ENCODE data around the gene TRPC1. TPM values are rescaled to one million over a fixed set of nuclear protein-coding genes. Genes with fewer than 3 reads are reported as not detected.

The TRPC1 gene
- polyA plus RNA-seq, 1 donor (not counting 4 experiments of a cell fraction or from before 2014, with no cell fraction given): 9.1 TPM

DNA sequence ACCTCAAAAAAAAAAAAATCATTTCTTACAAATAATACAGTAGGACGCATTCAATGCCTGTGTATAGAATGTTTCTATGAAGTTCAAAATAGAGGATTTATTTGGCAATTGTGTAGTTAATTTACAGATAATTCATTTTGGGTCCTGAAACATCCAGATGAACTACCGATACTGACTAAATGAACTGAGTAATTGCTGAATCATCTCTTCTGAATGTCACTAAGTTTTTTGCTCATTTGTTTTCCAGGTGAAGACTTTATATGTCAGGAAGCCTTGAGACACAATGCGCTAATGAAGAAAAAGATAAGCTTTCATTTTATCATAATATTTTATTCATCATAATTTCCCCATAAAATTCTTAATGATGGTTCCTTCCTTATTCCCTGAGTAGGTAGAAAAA, 125.3 kb downstream of the TRPC1 start:
- Histone ChIP-seq H4K20me1 (ENCODE audit: control insufficient read depth, extremely low read depth, insufficient read depth, low read length) (no peaks in the 10 kb centered on the region), H3K79me2 (ENCODE audit: control insufficient read depth, insufficient read depth, low read length) (no peaks in the 10 kb centered on the region), H3K27me3 (ENCODE audit: control insufficient read depth, extremely low read depth, insufficient read depth, low read length) (no peaks in the 10 kb centered on the region), H3K27ac (ENCODE audit: control insufficient read depth, insufficient read depth, low read length) (no peak overlapping the region), H3K9me3 (ENCODE audit: control insufficient read depth, low read depth, low read length) (no peaks in the 10 kb centered on the region), H3K4me3 (ENCODE audit: control insufficient read depth in 2 of 3, extremely low read depth in 1 of 3, insufficient read depth in 2 of 3, low read depth in 1 of 3, low read length in 3 of 3) (no peak overlapping the region), H2AFZ (ENCODE audit: control insufficient read depth, low read length) (no peak overlapping the region), H3K4me2 (ENCODE audit: control insufficient read depth, extremely low read depth, insufficient read depth, low read depth, low read length) (peak overlapping the region; percentile 32), H3K9ac (ENCODE audit: control insufficient read depth, extremely low read depth, insufficient read depth, low read length) (no peak overlapping the region), H3K36me3 (ENCODE audit: control insufficient read depth in 2 of 2, extremely low read depth in 1 of 2, insufficient read depth in 2 of 2, low read length in 2 of 2) (no peaks in the 10 kb centered on the region), H3K9me1 (ENCODE audit: control insufficient read depth, extremely low read depth, insufficient read depth, low read length) (no peaks in the 10 kb centered on the region), H3K4me1 (ENCODE audit: control insufficient read depth, extremely low read depth, insufficient read depth, low read length) (peaks cover 37% of the 10 kb centered on the region)
- DNase-seq (ENCODE audit: low read depth, low spot score) (no peak), FAIRE-seq (no peak)
- dilution Hi-C loops (cut with MboI; ENCODE audit: extremely low pct_ligation_motif_present, low sequenced_read_pairs): no loop called here
- TF ChIP-seq EZH2 (IDR thresholded peaks at IDR 0.05; ENCODE audit: low read length) (no peak), CTCF (optimal IDR thresholded peaks at IDR 0.05 in 1 of 3, IDR thresholded peaks at IDR 0.05 in 1 of 3, conservative IDR thresholded peaks at IDR 0.05 in 1 of 3; ENCODE audit: extremely low read depth in 1 of 3, insufficient read depth in 2 of 3, low read length in 3 of 3) (no peak)

DNA sequence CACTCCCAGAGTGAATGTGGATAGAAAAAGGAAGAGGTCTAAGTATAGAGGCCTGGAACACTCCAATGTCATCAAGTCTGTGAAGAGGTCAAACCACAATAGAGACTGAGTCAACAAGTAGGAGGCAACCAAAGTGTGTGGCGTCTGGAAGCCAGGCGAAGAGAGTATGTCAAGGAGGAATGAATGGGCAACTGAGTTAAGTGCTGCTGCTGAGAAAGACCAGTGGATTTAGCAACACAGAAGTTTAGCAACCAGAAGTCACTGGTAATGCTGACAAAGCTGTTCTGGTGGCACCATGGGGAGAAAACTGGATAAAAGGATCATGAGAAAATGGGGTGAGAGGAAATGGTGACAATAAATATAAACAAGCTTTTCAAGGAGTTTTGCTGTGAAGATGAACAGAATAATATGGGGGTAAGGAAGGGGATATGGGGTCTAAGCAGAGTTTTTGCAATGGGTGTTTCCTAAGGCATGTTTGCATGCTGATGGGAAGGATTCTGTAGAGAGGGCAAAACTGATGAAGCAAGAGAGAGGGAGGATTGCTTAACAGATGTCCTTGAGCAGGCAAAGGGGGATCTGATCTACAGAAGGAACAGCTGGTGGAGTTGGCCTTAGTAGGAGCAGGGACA, 126.7 kb downstream of the TRPC1 start:
- peaks cover 34% of the 10 kb centered on the region for H3K4me1 ChIP-seq (ENCODE audit: control insufficient read depth, extremely low read depth, insufficient read depth, low read length)
- H3K9me1 ChIP-seq (ENCODE audit: control insufficient read depth, extremely low read depth, insufficient read depth, low read length): no peaks in the 10 kb centered on the region
- no peak overlapping the region for H3K4me3 ChIP-seq (ENCODE audit: control insufficient read depth in 2 of 3, extremely low read depth in 1 of 3, insufficient read depth in 2 of 3, low read depth in 1 of 3, low read length in 3 of 3)
- no peaks in the 10 kb centered on the region for H4K20me1 ChIP-seq (ENCODE audit: control insufficient read depth, extremely low read depth, insufficient read depth, low read length)
- no peaks in the 10 kb centered on the region for H3K36me3 ChIP-seq (ENCODE audit: control insufficient read depth in 2 of 2, extremely low read depth in 1 of 2, insufficient read depth in 2 of 2, low read length in 2 of 2)
- H3K27me3 ChIP-seq (ENCODE audit: control insufficient read depth, extremely low read depth, insufficient read depth, low read length): no peaks in the 10 kb centered on the region
- peak overlapping the region; percentile 33 for H3K4me2 ChIP-seq (ENCODE audit: control insufficient read depth, extremely low read depth, insufficient read depth, low read depth, low read length)
- H3K9ac ChIP-seq (ENCODE audit: control insufficient read depth, extremely low read depth, insufficient read depth, low read length): no peak overlapping the region
- H2AFZ ChIP-seq (ENCODE audit: control insufficient read depth, low read length): no peak overlapping the region
- dilution Hi-C loops (cut with MboI; ENCODE audit: extremely low pct_ligation_motif_present, low sequenced_read_pairs): no loop called here
- H3K9me3 ChIP-seq (ENCODE audit: control insufficient read depth, low read depth, low read length): no peaks in the 10 kb centered on the region
- no peak overlapping the region for H3K27ac ChIP-seq (ENCODE audit: control insufficient read depth, insufficient read depth, low read length)
- TF ChIP-seq EZH2 (IDR thresholded peaks at IDR 0.05; ENCODE audit: low read length): no peak
- TF ChIP-seq CTCF (optimal IDR thresholded peaks at IDR 0.05 in 1 of 3, IDR thresholded peaks at IDR 0.05 in 1 of 3, conservative IDR thresholded peaks at IDR 0.05 in 1 of 3; ENCODE audit: extremely low read depth in 1 of 3, insufficient read depth in 2 of 3, low read length in 3 of 3): no peak
- no peaks in the 10 kb centered on the region for H3K79me2 ChIP-seq (ENCODE audit: control insufficient read depth, insufficient read depth, low read length)
- FAIRE-seq (peak; percentile 81), DNase-seq (ENCODE audit: low read depth, low spot score) (peak; percentile 49)

All from keratinocyte (primary cell).